ENCODE data around the gene EIF4E3.

DNA sequence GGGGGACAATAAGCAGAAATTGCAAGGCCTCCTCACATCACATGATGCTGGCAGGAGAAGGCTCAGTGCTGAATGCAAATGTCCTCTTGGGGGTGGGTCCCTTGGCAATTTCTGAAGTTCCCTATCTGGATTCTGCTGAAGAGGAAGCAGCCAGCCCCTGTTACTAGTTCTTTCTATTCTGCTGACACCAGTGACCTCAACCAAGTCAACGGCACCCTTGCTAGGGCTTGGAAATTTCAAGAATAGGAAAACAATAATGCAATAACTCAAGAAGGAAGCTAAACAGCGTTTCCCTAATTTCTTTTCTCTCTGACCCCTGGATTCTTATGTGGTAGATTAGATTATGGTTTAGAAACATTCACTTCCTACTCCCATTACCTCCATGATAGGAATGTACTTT lies 95.5 kb downstream of the EIF4E3 start:
- no peak for TF ChIP-seq POLR2A (IDR thresholded peaks at IDR 0.05; ENCODE audit: low read length)
- no peak for TF ChIP-seq GATA1 (IDR thresholded peaks at IDR 0.05; ENCODE audit: low read depth, low read length)

All from erythroblast (primary cell).